Ovary (tissue), 3 donors: ENCODE data around the gene FALEC.

Experiments
- POLR2A ChIP-seq: fragments of 450-650 bp; IDR thresholded peaks from one replicate; pipeline ENCODE4 v1.6.1; 2017; ENCODE audit warnings: antibody characterized with exemption, mild to moderate bottlenecking, moderate library complexity
- TF ChIP-seq, protein P1 (sequence below), 3 donors: fragments of 450-650 bp in 2 of 3; fragments of 200-600 bp in 1 of 3; IDR thresholded peaks; one replicate each; pipeline versions ENCODE4 v1.5.1 to v1.8.0; 2016 to 2022; ENCODE audit warnings: antibody characterized with exemption in 3 of 3, mild to moderate bottlenecking in 1 of 3
- donor health status: DM: no; HTN: no; CAD: no.

- no peak for TF ChIP-seq POLR2A
- TF ChIP-seq, protein P1, sequence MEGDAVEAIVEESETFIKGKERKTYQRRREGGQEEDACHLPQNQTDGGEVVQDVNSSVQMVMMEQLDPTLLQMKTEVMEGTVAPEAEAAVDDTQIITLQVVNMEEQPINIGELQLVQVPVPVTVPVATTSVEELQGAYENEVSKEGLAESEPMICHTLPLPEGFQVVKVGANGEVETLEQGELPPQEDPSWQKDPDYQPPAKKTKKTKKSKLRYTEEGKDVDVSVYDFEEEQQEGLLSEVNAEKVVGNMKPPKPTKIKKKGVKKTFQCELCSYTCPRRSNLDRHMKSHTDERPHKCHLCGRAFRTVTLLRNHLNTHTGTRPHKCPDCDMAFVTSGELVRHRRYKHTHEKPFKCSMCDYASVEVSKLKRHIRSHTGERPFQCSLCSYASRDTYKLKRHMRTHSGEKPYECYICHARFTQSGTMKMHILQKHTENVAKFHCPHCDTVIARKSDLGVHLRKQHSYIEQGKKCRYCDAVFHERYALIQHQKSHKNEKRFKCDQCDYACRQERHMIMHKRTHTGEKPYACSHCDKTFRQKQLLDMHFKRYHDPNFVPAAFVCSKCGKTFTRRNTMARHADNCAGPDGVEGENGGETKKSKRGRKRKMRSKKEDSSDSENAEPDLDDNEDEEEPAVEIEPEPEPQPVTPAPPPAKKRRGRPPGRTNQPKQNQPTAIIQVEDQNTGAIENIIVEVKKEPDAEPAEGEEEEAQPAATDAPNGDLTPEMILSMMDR (IDR thresholded peaks at IDR 0.05), result no peak
Measured at GRCh38 chr1:150511551-150511950, 4.0 kb upstream of the FALEC start.
